ENCODE results near the gene DSTN.

- TF ChIP-seq, protein P1, sequence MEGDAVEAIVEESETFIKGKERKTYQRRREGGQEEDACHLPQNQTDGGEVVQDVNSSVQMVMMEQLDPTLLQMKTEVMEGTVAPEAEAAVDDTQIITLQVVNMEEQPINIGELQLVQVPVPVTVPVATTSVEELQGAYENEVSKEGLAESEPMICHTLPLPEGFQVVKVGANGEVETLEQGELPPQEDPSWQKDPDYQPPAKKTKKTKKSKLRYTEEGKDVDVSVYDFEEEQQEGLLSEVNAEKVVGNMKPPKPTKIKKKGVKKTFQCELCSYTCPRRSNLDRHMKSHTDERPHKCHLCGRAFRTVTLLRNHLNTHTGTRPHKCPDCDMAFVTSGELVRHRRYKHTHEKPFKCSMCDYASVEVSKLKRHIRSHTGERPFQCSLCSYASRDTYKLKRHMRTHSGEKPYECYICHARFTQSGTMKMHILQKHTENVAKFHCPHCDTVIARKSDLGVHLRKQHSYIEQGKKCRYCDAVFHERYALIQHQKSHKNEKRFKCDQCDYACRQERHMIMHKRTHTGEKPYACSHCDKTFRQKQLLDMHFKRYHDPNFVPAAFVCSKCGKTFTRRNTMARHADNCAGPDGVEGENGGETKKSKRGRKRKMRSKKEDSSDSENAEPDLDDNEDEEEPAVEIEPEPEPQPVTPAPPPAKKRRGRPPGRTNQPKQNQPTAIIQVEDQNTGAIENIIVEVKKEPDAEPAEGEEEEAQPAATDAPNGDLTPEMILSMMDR (IDR thresholded peaks at IDR 0.05): no peak
- no peak for TF ChIP-seq POLR2A (IDR thresholded peaks at IDR 0.05)
Observed at GRCh38 chr20:17652411-17652810, 82.5 kb downstream of the DSTN start.

Measured in Peyer's patch (tissue), 4 donors.